ENCODE measurements around the gene CPED1. TPM values are rescaled to one million over a fixed set of nuclear protein-coding genes. Genes with fewer than 3 reads are reported as not detected.

The CPED1 gene
- total RNA-seq, 2 experiments from 2014 or later: not detected

DNA sequence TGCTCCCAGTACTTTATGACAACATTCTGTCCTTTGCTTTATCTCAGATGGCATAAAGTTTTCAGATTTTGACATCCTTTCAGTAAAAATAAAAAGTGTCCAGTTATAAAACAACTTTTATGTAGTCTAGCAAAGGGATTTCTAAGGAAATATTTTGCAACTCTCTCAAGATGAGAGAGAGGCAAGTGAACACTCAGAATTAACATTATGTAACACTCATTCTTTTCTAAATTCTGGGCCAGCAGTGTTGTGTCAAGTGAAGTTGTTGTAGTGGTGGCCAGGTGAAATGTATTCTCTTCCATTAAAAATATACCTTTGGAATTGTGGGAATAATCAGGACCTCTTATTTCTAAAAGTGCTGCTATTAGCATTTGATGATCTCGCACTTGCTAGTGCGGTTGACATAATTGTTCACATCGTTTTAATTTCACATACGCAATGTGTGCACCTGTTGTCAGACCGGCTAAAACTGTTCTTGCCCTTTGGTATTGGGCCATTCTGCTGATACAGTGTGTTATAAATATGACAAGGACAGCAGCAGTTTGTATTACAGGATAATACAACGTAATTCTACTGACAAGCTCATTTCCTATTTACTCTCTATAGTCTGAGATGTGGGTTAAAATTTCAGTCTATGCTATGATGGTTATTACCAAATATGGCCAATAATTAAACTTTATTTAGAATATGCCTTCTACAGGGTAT, 23.8 kb downstream of the CPED1 start:
- Mint-ChIP-seq H3K27me3 (ENCODE audit: low read depth) (peaks cover 6% of the 10 kb centered on the region), H3K4me1 (ENCODE audit: low read depth) (no peaks in the 10 kb centered on the region), H3K27ac (no peak overlapping the region), H3K36me3 (ENCODE audit: low read depth) (no peaks in the 10 kb centered on the region), H3K9me3 (ENCODE audit: insufficient read depth) (no peaks in the 10 kb centered on the region), H3K4me3 (no peak overlapping the region)
- DNase-seq (no peak), ATAC-seq (no peak)
- CTCF ChIA-PET: no interaction called here
- POLR2A ChIA-PET: no interaction called here

DNA sequence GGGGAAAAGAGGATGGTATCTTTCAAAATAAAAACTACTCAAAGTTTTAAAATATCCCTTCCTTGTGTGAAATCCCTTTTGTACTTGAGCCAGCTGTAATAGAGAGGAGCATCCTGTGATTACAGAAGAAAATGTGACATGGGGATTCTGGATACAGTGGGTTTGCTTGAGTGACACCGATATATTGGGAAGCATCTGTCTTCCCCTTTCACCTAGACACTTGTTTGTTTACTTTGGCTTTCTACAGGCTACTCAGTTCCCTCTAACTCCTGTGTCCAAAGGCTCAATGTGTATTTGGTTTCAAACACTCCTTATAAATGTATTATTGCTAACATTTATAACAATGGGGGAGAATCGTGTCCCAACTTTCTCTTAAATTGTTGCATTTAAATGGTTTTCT, 24.4 kb downstream of the CPED1 start:
- ATAC-seq (no peak), DNase-seq (no peak)
- peaks cover 2% of the 10 kb centered on the region for H3K27me3 Mint-ChIP-seq (ENCODE audit: low read depth)
- ChIA-PET POLR2A (no interaction called here), CTCF (no interaction called here)
- H3K27ac Mint-ChIP-seq: no peak overlapping the region
- H3K4me3 Mint-ChIP-seq: no peak overlapping the region
- H3K36me3 Mint-ChIP-seq (ENCODE audit: low read depth): no peaks in the 10 kb centered on the region
- no peaks in the 10 kb centered on the region for H3K4me1 Mint-ChIP-seq (ENCODE audit: low read depth)
- no peaks in the 10 kb centered on the region for H3K9me3 Mint-ChIP-seq (ENCODE audit: insufficient read depth)

DNA sequence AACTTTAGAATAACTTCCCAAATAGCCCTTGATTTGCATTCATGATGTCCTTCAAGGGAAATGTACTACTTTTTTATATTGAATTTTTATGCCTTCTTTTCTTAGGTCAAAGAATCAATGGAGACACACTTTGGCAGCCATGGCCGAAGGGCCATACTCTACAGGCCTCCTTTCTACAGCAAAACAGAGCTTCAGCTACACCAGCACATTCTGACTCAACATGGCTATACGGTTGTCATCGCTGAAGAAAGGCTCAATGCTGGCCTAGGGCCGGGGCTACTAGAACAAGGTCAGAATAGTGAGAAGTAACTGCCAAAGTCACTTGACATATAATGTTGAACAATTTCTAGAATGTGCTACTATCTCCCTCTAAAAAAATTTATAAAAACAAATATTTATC, 27.0 kb downstream of the CPED1 start:
- peaks cover 2% of the 10 kb centered on the region for H3K27me3 Mint-ChIP-seq (ENCODE audit: low read depth)
- H3K27ac Mint-ChIP-seq: no peak overlapping the region
- no peak for DNase-seq
- H3K9me3 Mint-ChIP-seq (ENCODE audit: insufficient read depth): no peaks in the 10 kb centered on the region
- CTCF ChIA-PET: no interaction called here
- ATAC-seq: no peak
- no peak overlapping the region for H3K4me3 Mint-ChIP-seq
- no peaks in the 10 kb centered on the region for H3K36me3 Mint-ChIP-seq (ENCODE audit: low read depth)
- POLR2A ChIA-PET: no interaction called here
- no peaks in the 10 kb centered on the region for H3K4me1 Mint-ChIP-seq (ENCODE audit: low read depth)

DNA sequence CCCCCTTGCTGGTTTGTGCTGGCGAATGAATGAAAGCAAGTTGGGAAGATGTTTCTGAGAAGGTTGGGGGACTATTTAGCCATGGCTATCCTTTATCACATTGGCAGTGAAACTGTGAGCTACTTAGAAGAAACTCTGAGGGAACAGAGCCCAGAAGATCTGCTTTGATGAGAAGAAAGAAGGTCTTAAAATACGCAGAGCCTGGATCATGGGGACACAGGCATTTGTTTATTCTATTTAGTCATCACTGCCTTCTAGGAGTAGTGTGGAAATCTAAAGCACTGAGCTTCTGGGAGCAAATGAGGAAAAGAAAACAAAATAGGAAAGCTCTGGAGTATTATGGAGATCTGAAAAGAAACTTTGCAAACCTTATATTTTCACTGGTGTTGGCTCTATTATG, 28.5 kb downstream of the CPED1 start:
- ChIA-PET POLR2A (no interaction called here), CTCF (interaction anchor here (1.3 kb wide), 1 partner anchor 30 kb away, joined by 3 read pairs; no protein-coding TSS in a partner anchor)
- ATAC-seq: no peak
- DNase-seq: no peak
- H3K27ac Mint-ChIP-seq: no peak overlapping the region
- H3K27me3 Mint-ChIP-seq (ENCODE audit: low read depth): peaks cover 2% of the 10 kb centered on the region
- no peaks in the 10 kb centered on the region for H3K4me1 Mint-ChIP-seq (ENCODE audit: low read depth)
- H3K9me3 Mint-ChIP-seq (ENCODE audit: insufficient read depth): no peaks in the 10 kb centered on the region
- H3K4me3 Mint-ChIP-seq: no peak overlapping the region
- H3K36me3 Mint-ChIP-seq (ENCODE audit: low read depth): no peaks in the 10 kb centered on the region

DNA sequence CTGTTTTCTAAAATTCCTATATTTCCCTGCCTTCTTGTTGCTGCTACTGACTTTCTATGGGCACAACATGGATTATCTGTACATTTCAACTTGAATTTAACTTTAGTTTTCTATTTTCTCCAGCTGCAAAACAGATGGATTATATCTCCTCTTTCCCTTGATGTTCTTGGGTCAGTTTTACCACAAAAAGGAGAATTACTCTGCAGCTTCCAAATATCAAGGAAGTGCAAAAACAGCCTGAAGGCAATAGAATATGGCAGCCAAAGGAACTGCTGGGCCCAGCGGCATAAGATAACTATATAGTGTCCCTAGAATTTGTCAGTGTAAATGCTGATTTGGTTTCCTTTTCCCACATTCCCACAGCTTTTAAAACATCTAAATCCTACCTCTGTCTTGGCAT, 29.1 kb downstream of the CPED1 start:
- ATAC-seq (no peak), DNase-seq (no peak)
- Mint-ChIP-seq H3K36me3 (ENCODE audit: low read depth) (no peaks in the 10 kb centered on the region), H3K4me1 (ENCODE audit: low read depth) (no peaks in the 10 kb centered on the region), H3K9me3 (ENCODE audit: insufficient read depth) (no peaks in the 10 kb centered on the region), H3K27ac (no peak overlapping the region), H3K27me3 (ENCODE audit: low read depth) (peaks cover 2% of the 10 kb centered on the region), H3K4me3 (no peak overlapping the region)
- ChIA-PET POLR2A (no interaction called here), CTCF (interaction anchor here (1.3 kb wide), 1 partner anchor 31 kb away, joined by 3 read pairs; no protein-coding TSS in a partner anchor)

DNA sequence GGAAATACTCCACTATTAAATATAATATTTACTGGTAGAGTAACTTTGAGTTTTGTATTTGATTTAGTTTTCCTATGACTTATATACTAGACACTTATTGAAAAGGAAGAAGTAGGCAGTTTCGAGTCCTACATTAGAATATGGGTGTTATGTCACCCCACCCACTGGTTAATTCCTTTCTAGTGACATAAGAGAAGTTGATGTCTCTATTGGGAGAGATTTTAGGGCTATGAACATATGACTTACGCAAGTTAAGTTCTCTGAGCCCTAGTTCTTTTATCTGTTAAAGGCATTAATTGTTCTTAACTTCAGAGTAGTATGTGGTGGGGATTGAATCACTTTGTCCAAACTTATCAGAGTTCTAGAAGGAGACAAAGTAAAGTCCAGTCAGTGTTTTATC, 30.5 kb downstream of the CPED1 start:
- H3K4me3 Mint-ChIP-seq: no peak overlapping the region
- H3K27me3 Mint-ChIP-seq (ENCODE audit: low read depth): peaks cover 2% of the 10 kb centered on the region
- H3K27ac Mint-ChIP-seq: no peak overlapping the region
- POLR2A ChIA-PET: no interaction called here
- H3K36me3 Mint-ChIP-seq (ENCODE audit: low read depth): no peaks in the 10 kb centered on the region
- no peaks in the 10 kb centered on the region for H3K4me1 Mint-ChIP-seq (ENCODE audit: low read depth)
- no peak for ATAC-seq
- no peak for DNase-seq
- H3K9me3 Mint-ChIP-seq (ENCODE audit: insufficient read depth): no peaks in the 10 kb centered on the region
- CTCF ChIA-PET: no interaction called here

DNA sequence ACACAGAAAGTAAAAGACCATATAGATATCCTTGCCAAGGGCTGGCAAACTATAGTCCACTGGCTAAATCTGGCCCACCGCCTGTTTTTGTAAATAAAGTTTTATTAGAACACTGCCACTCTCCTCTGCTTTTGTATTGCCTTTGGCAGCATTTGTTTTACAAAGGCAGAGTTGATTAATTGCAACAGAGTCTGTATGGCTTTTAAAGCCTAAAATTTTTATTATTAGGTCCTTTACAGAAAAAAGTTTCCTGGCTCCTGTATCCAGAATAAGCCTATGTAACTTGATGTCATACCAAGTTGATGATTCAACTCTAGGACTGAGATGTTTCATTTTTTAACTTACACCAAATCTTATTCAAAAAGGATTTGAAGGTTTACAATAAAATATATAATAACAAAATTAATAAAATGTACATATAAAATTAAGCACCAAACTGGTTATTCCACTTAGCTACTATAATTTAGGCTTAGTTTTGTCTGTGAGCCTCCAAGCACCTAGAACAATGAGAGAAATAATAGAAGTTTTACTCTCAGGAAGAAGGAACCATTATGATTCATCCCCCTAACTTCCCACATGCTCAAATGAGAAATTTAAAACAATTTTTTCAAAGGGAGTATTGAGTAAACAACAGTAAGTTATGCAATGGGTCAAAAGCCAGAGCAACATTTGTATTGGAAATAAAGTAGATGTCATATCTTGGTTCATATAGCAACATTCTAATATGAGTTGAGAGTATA, 31.9 kb downstream of the CPED1 start:
- ATAC-seq: no peak
- Mint-ChIP-seq H3K36me3 (ENCODE audit: low read depth) (no peaks in the 10 kb centered on the region), H3K4me1 (ENCODE audit: low read depth) (no peaks in the 10 kb centered on the region), H3K9me3 (ENCODE audit: insufficient read depth) (no peaks in the 10 kb centered on the region), H3K27ac (no peak overlapping the region), H3K4me3 (no peak overlapping the region), H3K27me3 (ENCODE audit: low read depth) (peaks cover 2% of the 10 kb centered on the region)
- DNase-seq: no peak
- ChIA-PET POLR2A (no interaction called here), CTCF (interaction anchor here (0.6 kb wide), 1 partner anchor 10 kb away, joined by 3 read pairs; no protein-coding TSS in a partner anchor)

DNA sequence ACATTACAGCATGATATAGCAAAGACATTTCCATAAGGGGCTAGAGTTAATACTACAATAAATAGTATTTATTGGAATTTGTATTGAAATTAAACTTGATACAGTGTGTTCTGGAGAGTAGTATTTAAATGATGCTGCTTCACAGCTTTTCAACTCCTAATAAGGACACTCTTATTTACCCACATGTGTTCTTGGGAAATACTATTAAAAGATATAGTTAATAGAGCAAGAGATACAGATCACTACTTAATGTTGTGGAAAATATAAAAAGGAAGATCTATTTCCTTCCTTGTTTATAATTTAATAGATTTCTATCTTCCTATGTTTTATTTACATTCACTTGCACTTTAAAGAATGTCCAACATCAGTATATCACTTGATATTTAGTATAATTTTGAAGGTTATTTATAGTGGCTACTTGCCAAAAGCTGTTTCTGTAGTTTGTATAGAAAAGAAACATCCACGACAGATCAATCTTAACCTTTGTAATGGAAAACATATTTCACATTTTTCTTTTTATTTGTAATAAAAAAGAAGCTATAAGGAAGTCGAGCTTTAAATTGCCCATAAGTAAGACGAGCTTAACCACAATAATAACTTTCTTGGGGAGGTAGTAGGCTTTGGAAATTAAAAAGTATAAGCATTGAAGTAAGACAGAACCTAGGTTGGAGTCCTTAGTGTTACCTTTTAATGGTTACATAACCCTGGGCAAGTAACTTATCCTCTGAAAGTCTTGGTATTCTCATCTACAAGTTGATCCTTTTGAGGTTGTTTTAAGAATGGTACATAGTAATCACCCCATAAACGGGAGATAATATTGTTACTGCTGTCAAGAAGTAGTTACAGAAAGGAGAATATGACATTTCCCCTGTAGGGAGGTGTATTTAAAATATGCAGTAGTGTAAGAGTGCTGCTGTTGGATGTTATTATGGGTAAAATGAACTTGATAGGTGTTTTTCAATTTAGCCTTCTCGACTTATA, 32.8 kb downstream of the CPED1 start:
- DNase-seq: no peak
- no peak for ATAC-seq
- Mint-ChIP-seq H3K27ac (no peak overlapping the region), H3K4me1 (ENCODE audit: low read depth) (peaks cover 5% of the 10 kb centered on the region), H3K9me3 (ENCODE audit: insufficient read depth) (no peaks in the 10 kb centered on the region), H3K36me3 (ENCODE audit: low read depth) (no peaks in the 10 kb centered on the region), H3K4me3 (no peak overlapping the region), H3K27me3 (ENCODE audit: low read depth) (peaks cover 2% of the 10 kb centered on the region)
- ChIA-PET CTCF (no interaction called here), POLR2A (no interaction called here)

DNA sequence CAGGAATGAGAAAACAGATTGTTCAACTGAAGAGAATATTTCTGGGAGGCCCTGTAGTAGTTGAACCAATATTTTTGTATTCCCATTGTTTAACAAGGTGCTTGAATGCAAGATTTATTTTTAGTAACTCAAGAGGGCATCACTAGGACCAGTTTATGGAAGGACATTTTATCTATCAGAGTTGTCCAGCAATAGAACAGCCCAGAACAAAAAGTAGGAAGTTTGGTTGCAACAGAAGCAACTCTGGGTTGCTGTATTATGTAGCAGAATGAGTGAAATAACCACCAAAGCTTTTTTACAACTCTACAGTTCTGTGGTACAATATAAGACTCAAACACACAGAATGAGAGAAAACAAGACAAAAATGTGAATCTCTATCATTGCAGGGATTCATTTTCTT, 34.7 kb downstream of the CPED1 start:
- Mint-ChIP-seq H3K4me3 (no peak overlapping the region), H3K27ac (no peak overlapping the region), H3K9me3 (ENCODE audit: insufficient read depth) (no peaks in the 10 kb centered on the region), H3K27me3 (ENCODE audit: low read depth) (no peaks in the 10 kb centered on the region), H3K4me1 (ENCODE audit: low read depth) (peaks cover 7% of the 10 kb centered on the region), H3K36me3 (ENCODE audit: low read depth) (no peaks in the 10 kb centered on the region)
- POLR2A ChIA-PET: no interaction called here
- DNase-seq (no peak), ATAC-seq (no peak)
- CTCF ChIA-PET: no interaction called here

DNA sequence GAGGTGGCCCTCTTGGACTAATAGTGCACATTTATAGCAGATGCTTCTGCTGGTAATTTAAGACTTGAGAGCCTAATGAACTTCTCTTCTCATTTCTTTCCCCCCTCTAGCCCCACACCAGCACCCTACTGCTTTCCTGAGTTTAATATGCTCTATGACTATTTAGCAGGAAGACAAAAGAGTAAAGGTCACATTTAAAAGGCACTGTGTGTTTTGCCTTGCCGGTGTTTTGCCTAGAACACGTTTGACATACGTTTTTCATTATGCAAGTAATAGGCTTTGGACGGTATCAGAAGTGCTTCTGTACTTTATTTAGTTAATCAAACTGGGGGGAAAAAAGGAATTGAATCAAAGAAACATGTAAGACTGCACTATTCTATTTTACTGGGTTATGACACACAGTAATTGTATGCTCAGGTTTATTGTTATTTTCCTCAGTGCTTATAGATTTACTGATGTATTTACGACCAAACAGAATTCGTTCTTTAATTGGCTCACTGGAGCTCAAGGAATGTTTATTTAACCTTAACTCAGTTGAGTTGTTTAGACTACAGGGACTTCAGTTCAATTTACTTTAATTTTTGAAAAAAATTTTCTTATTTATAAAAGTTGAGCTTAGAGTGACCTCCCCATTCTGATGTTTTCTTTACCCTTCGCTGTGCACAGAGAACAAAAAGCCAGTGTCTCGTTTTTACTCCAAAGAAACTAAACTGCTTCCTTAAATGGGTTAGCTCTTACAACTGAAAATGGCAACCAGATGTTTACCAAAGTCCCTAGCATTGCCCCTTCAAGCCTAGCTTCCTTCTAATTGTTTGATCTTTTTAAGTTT, 35.4 kb downstream of the CPED1 start:
- H3K4me3 Mint-ChIP-seq: no peak overlapping the region
- no peak overlapping the region for H3K27ac Mint-ChIP-seq
- DNase-seq (no peak), ATAC-seq (no peak)
- H3K36me3 Mint-ChIP-seq (ENCODE audit: low read depth): no peaks in the 10 kb centered on the region
- peaks cover 7% of the 10 kb centered on the region for H3K4me1 Mint-ChIP-seq (ENCODE audit: low read depth)
- H3K27me3 Mint-ChIP-seq (ENCODE audit: low read depth): peaks cover 3% of the 10 kb centered on the region
- no peaks in the 10 kb centered on the region for H3K9me3 Mint-ChIP-seq (ENCODE audit: insufficient read depth)
- CTCF ChIA-PET: interaction anchor here (1.8 kb wide), 1 partner anchor 37 kb away, joined by 6 read pairs; no protein-coding TSS in a partner anchor
- POLR2A ChIA-PET: no interaction called here

DNA sequence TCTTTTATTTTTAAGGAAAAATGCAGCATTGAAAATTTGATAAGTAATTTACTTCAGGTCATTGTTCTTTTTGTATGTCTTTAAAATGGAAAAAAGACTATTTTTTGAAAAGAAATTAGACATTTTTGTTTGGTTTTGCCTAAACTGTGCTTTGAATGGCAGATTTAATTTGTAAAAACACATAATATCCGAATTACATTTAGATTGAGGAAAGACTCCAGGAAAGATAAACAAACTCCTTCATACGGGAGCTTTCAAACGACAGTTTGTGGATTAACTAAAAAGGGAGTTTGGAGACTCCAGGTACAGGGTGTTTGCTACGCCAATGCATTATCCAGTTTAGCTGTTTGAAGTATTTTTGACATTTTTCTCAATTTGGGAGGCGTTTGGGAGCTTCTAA, 36.1 kb downstream of the CPED1 start:
- ChIA-PET CTCF (interaction anchor here (1.8 kb wide), 1 partner anchor 38 kb away, joined by 6 read pairs; no protein-coding TSS in a partner anchor), POLR2A (no interaction called here)
- Mint-ChIP-seq H3K27ac (no peak overlapping the region), H3K4me3 (no peak overlapping the region), H3K9me3 (ENCODE audit: insufficient read depth) (no peaks in the 10 kb centered on the region), H3K27me3 (ENCODE audit: low read depth) (peaks cover 3% of the 10 kb centered on the region), H3K36me3 (ENCODE audit: low read depth) (no peaks in the 10 kb centered on the region), H3K4me1 (ENCODE audit: low read depth) (peaks cover 7% of the 10 kb centered on the region)
- no peak for DNase-seq
- ATAC-seq: no peak

Measured in activated CD8-positive, alpha-beta T cell treated with anti-CD3 and anti-CD28 coated beads, Interleukin-2, amount 10 ng/mL, durations not matched to agents 7 days and 5 days (primary cell).